Measurements from ENCODE around the gene CACNG7. TPM values are rescaled to one million over a fixed set of nuclear protein-coding genes. Genes with fewer than 3 reads are reported as not detected.
A peak's percentile ranks its signal among the peaks of the same experiment; 100 is the strongest.

CACNG7 gene
- total and polyA plus RNA-seq, 2 experiments from 2014 or later = not detected

GRCh38 chr19:53876651-53877224 lies 32.3 kb upstream of the CACNG7 start:
- Histone ChIP-seq H3K36me3 (ENCODE audit: low read depth) (peaks cover 21% of the 10 kb centered on the region), H4K20me1 (ENCODE audit: insufficient read depth) (0 out of 2 replicates have a peak, but pooled peaks cover 7% of the 10 kb centered on the region), H2AFZ (no peak overlapping the region), H3F3A (ENCODE audit: insufficient read depth) (peaks cover 48% of the 10 kb centered on the region), H3K4me1 (ENCODE audit: insufficient read depth) (peaks cover 6% of the 10 kb centered on the region; the same call in 1 of the 2 replicates), H3K9ac (no peak overlapping the region), H3K79me2 (ENCODE audit: insufficient read depth) (peaks cover 31% of the 10 kb centered on the region), H3K9me2 (ENCODE audit: insufficient read depth) (no peaks in the 10 kb centered on the region), H3K4me3 (no peak overlapping the region), H3K9me3 (ENCODE audit: low read depth) (no peaks in the 10 kb centered on the region), H3K27ac (no peak overlapping the region), H3K27me3 (replicated peaks; ENCODE audit: insufficient read depth) (peaks cover 8% of the 10 kb centered on the region; the same call in 1 of the 2 replicates), H3K4me2 (ENCODE audit: unreplicated experiment) (no peak overlapping the region)
- no peak for TF ChIP-seq EZH2 (IDR thresholded peaks at IDR 0.05; ENCODE audit: insufficient read depth, poor library complexity, severe bottlenecking)
- TF ChIP-seq EZH2phosphoT487 (IDR thresholded peaks at IDR 0.05; ENCODE audit: insufficient read depth, low read depth) = no peak
- no peak for DNase-seq
- in situ Hi-C loops (cut with MboI) = no loop called here
- WGBS, 2 experiments (ENCODE audit: low coverage in 1 of 2, low lambda C conversion rate in 2 of 2, missing lambda C conversion rate in 2 of 2) = 71 to 82% methylated on average over 5 to 6 of the region's 6 CpGs

- peaks cover 21% of the 10 kb centered on the region for H3K36me3 ChIP-seq (ENCODE audit: low read depth)
- in situ Hi-C loops (cut with MboI) = no loop called here
- no peak overlapping the region for H3K4me3 ChIP-seq
- H4K20me1 ChIP-seq (ENCODE audit: insufficient read depth) = 0 out of 2 replicates have a peak, but pooled peaks cover 7% of the 10 kb centered on the region
- H3K9me3 ChIP-seq (ENCODE audit: low read depth) = no peaks in the 10 kb centered on the region
- TF ChIP-seq EZH2 (IDR thresholded peaks at IDR 0.05; ENCODE audit: insufficient read depth, poor library complexity, severe bottlenecking) (no peak), EZH2phosphoT487 (IDR thresholded peaks at IDR 0.05; ENCODE audit: insufficient read depth, low read depth) (no peak)
- no peak overlapping the region for H3K9ac ChIP-seq
- no peak overlapping the region for H3K4me2 ChIP-seq (ENCODE audit: unreplicated experiment)
- WGBS, 2 experiments (ENCODE audit: low coverage in 1 of 2, low lambda C conversion rate in 2 of 2, missing lambda C conversion rate in 2 of 2) = 40 to 42% methylated on average over 10 of the region's 10 CpGs
- peaks cover 43% of the 10 kb centered on the region for H3F3A ChIP-seq (ENCODE audit: insufficient read depth)
- peak; percentile 36 for DNase-seq
- H3K27ac ChIP-seq = no peak overlapping the region
- no peaks in the 10 kb centered on the region for H3K9me2 ChIP-seq (ENCODE audit: insufficient read depth)
- no peak overlapping the region for H2AFZ ChIP-seq
- H3K79me2 ChIP-seq (ENCODE audit: insufficient read depth) = peaks cover 25% of the 10 kb centered on the region; the same call in 1 of the 2 replicates
- H3K27me3 ChIP-seq (replicated peaks; ENCODE audit: insufficient read depth) = peaks cover 12% of the 10 kb centered on the region; the same call in 1 of the 2 replicates
- peaks cover 8% of the 10 kb centered on the region; the same call in 1 of the 2 replicates for H3K4me1 ChIP-seq (ENCODE audit: insufficient read depth)
Measured at GRCh38 chr19:53877361-53877766, 31.7 kb upstream of the CACNG7 start.

GRCh38 chr19:53878776-53879139 lies 30.3 kb upstream of the CACNG7 start:
- WGBS, 2 experiments (ENCODE audit: low coverage in 1 of 2, low lambda C conversion rate in 2 of 2, missing lambda C conversion rate in 2 of 2) = 38 to 41% methylated on average over 12 of the region's 12 CpGs
- Histone ChIP-seq H3K27me3 (replicated peaks; ENCODE audit: insufficient read depth) (peaks cover 25% of the 10 kb centered on the region), H3K36me3 (ENCODE audit: low read depth) (peaks cover 15% of the 10 kb centered on the region), H4K20me1 (ENCODE audit: insufficient read depth) (0 out of 2 replicates have a peak, but pooled peaks cover 7% of the 10 kb centered on the region), H3F3A (ENCODE audit: insufficient read depth) (peaks cover 39% of the 10 kb centered on the region), H3K27ac (no peak overlapping the region), H3K9me3 (ENCODE audit: low read depth) (no peaks in the 10 kb centered on the region), H3K4me1 (ENCODE audit: insufficient read depth) (peaks cover 8% of the 10 kb centered on the region; the same call in 1 of the 2 replicates), H3K9ac (peak overlapping the region; percentile 61), H3K79me2 (ENCODE audit: insufficient read depth) (peaks cover 12% of the 10 kb centered on the region; the same call in 1 of the 2 replicates), H3K4me2 (ENCODE audit: unreplicated experiment) (peak overlapping the region; percentile 98), H2AFZ (peak overlapping the region; percentile 89), H3K4me3 (peak overlapping the region; percentile 80), H3K9me2 (ENCODE audit: insufficient read depth) (no peaks in the 10 kb centered on the region)
- peak; percentile 42 for DNase-seq
- in situ Hi-C loops (cut with MboI) = no loop called here
- no peak for TF ChIP-seq EZH2 (IDR thresholded peaks at IDR 0.05; ENCODE audit: insufficient read depth, poor library complexity, severe bottlenecking)
- no peak for TF ChIP-seq EZH2phosphoT487 (IDR thresholded peaks at IDR 0.05; ENCODE audit: insufficient read depth, low read depth)

GRCh38 chr19:53879140-53880081 lies 29.7 kb upstream of the CACNG7 start:
- H3K79me2 ChIP-seq (ENCODE audit: insufficient read depth) = 0 out of 2 replicates have a peak, but pooled peaks cover 6% of the 10 kb centered on the region
- H3K9me3 ChIP-seq (ENCODE audit: low read depth) = no peaks in the 10 kb centered on the region
- peaks cover 33% of the 10 kb centered on the region for H3F3A ChIP-seq (ENCODE audit: insufficient read depth)
- H2AFZ ChIP-seq = peak overlapping the region; percentile 89
- no peaks in the 10 kb centered on the region for H3K9me2 ChIP-seq (ENCODE audit: insufficient read depth)
- H3K4me3 ChIP-seq = peak overlapping the region; percentile 80
- H3K27me3 ChIP-seq (replicated peaks; ENCODE audit: insufficient read depth) = peaks cover 31% of the 10 kb centered on the region
- peaks cover 8% of the 10 kb centered on the region for H3K36me3 ChIP-seq (ENCODE audit: low read depth)
- TF ChIP-seq EZH2phosphoT487 (IDR thresholded peaks at IDR 0.05; ENCODE audit: insufficient read depth, low read depth) (no peak), EZH2 (IDR thresholded peaks at IDR 0.05; ENCODE audit: insufficient read depth, poor library complexity, severe bottlenecking) (no peak)
- H3K4me1 ChIP-seq (ENCODE audit: insufficient read depth) = peaks cover 8% of the 10 kb centered on the region; the same call in 1 of the 2 replicates
- in situ Hi-C loops (cut with MboI) = no loop called here
- WGBS, 2 experiments (ENCODE audit: low coverage in 1 of 2, low lambda C conversion rate in 2 of 2, missing lambda C conversion rate in 2 of 2) = 3 to 4% methylated on average over 49 of the region's 51 CpGs
- peak; percentile 94 for DNase-seq
- 0 out of 2 replicates have a peak, but pooled peaks cover 6% of the 10 kb centered on the region for H4K20me1 ChIP-seq (ENCODE audit: insufficient read depth)
- peak overlapping the region; percentile 98 for H3K4me2 ChIP-seq (ENCODE audit: unreplicated experiment)
- no peak overlapping the region for H3K27ac ChIP-seq
- peak overlapping the region; percentile 61 for H3K9ac ChIP-seq
